Peyer's patch (tissue), 4 donors: Measurements from ENCODE around the gene PHKA2.

Experiments used
- CTCF ChIP-seq, 6 experiments: fragments of 450-650 bp in 4 of 6; fragments of 200-600 bp in 2 of 6; sonication (generic) in 1 of 6; IDR thresholded peaks; one replicate each; pipeline ENCODE4 v1.5.1; 2017 to 2019; ENCODE audit warnings: antibody characterized with exemption in 6 of 6, mild to moderate bottlenecking in 3 of 6, moderate library complexity in 1 of 6
- POLR2A ChIP-seq, 2 donors: fragments of 450-650 bp; IDR thresholded peaks; one replicate each; pipeline ENCODE4 v1.5.1; 2017; ENCODE audit warnings: antibody characterized with exemption in 2 of 2, mild to moderate bottlenecking in 2 of 2, moderate library complexity in 2 of 2

DNA sequence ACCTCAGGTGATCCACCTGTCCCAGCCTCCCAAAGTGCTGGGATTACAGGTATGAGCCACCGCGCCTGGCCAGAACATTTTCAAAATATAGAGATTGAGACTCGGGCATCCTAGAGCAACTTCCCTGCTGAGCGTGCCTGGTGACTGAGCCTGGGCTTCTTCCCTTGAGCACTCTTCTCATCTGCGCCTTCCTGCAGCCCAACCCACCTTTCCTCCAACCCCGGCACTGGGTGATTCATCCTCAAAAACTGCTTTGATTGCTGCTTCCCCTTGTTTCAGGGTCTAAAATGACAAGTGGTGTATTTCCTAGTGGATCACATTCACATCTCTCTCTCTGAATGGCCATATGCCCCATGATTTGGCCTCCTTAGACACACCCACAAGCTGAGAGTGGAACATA, 37.8 kb downstream of the PHKA2 start:
- TF ChIP-seq CTCF (IDR thresholded peaks at IDR 0.05) (no peak), POLR2A (IDR thresholded peaks at IDR 0.05) (no peak)
